ENCODE data around the gene MBNL1. TPM values are rescaled to one million over a fixed set of nuclear protein-coding genes. Genes with fewer than 3 reads are reported as not detected.
"Not testable (repeated sequence)": the region's sequence is repeated elsewhere in the genome, so short reads cannot be mapped to it uniquely, and the experiment has no call there.

Gene MBNL1
- total and polyA plus RNA-seq, 2 of the 13 experiments (the other 11 are each of a cell fraction or from before 2014, with no cell fraction given): 27.1 to 55.4 TPM

DNA sequence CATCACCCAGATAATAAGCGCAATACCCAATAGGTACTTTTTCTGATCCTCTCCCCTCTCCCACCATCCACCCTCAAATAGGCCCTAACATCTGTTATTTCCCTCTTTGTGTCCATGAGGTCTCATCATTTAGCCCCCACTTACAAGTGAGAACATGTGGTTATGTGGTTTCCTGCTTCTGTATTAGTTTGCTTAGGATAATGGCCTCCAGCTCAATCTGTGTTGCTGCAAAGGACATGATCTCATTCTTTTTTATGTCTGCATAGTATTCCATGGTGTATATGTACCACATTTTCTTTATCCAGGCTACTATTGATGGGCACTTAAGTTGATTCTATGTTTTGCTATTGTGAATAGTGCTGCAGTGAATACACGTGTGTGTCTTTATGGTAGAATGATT, 165.4 kb downstream of the MBNL1 start:
- Histone ChIP-seq H3K4me3 (replicated peaks in 1 of 3; ENCODE audit: insufficient read depth in 1 of 3, low read depth in 2 of 3, low read length in 3 of 3) (no peak overlapping the region), H3K4me2 (ENCODE audit: low read depth, low read length) (no peak overlapping the region), H3K36me3 (replicated peaks in 1 of 2; ENCODE audit: control insufficient read depth in 1 of 2, insufficient read depth in 2 of 2, low read length in 2 of 2) (peaks cover 2 to 14% of the 10 kb centered on the region in 2 experiments; a peak in 3 of 5 replicates), H3K9me3 (ENCODE audit: low read length) (no peaks in the 10 kb centered on the region), H3K27me3 (ENCODE audit: control insufficient read depth in 1 of 2, insufficient read depth in 2 of 2, low read length in 2 of 2) (no peaks in the 10 kb centered on the region), H4K20me1 (ENCODE audit: insufficient read depth, low read length) (no peaks in the 10 kb centered on the region), H2AFZ (ENCODE audit: low read length) (no peak overlapping the region), H3K4me1 (ENCODE audit: insufficient read depth, low read length) (no peaks in the 10 kb centered on the region), H3K9ac (ENCODE audit: insufficient read depth, low read depth, low read length) (no peak overlapping the region), H3K27ac (ENCODE audit: extremely low read length, insufficient read depth, low read length) (no peak overlapping the region), H3K79me2 (ENCODE audit: insufficient read depth, low read length) (peaks cover 2% of the 10 kb centered on the region)
- intact Hi-C loops (cut with micrococcal nuclease; ENCODE audit: unreplicated experiment): no loop called here
- no peak for FAIRE-seq
- ChIA-PET POLR2A (no interaction called here), CTCF (ENCODE audit: low intra/inter-chr PET ratio, low total read pairs) (no interaction called here)
- in situ Hi-C loops (cut with HindIII; ENCODE audit: extremely low pct_ligation_motif_present, low pct_unique_long_range_greater_than_20kb): no loop called here
- DNase-seq (ENCODE audit: low spot score): no peak
- WGBS (ENCODE audit: low lambda C conversion rate): 97% methylated on average over 2 of the region's 2 CpGs
- no peak for TF ChIP-seq DMAP1 (CRISPR knock-in tag; IDR thresholded peaks at IDR 0.05)
- TF ChIP-seq ETV5 (CRISPR knock-in tag; IDR thresholded peaks at IDR 0.05; ENCODE audit: borderline replicate concordance): no peak
- TF ChIP-seq ZNF556 (CRISPR knock-in tag; IDR thresholded peaks at IDR 0.05; ENCODE audit: borderline replicate concordance): no peak
- TF ChIP-seq ZBTB7B (CRISPR knock-in tag; IDR thresholded peaks at IDR 0.05): no peak
- no peak for TF ChIP-seq ZNF557 (CRISPR knock-in tag; IDR thresholded peaks at IDR 0.05)
- TF ChIP-seq NKX3-1 (CRISPR knock-in tag; IDR thresholded peaks at IDR 0.05): no peak
- no peak for TF ChIP-seq KDM1A (CRISPR knock-in tag; IDR thresholded peaks at IDR 0.05)
- TF ChIP-seq MXI1 (IDR thresholded peaks at IDR 0.05; ENCODE audit: borderline replicate concordance, low read depth, low read length): no peak
- TF ChIP-seq NONO (IDR thresholded peaks at IDR 0.05): no peak
- TF ChIP-seq NONO (CRISPR knock-in tag; conservative IDR thresholded peaks at IDR 0.05): no peak
- TF ChIP-seq, protein P1, sequence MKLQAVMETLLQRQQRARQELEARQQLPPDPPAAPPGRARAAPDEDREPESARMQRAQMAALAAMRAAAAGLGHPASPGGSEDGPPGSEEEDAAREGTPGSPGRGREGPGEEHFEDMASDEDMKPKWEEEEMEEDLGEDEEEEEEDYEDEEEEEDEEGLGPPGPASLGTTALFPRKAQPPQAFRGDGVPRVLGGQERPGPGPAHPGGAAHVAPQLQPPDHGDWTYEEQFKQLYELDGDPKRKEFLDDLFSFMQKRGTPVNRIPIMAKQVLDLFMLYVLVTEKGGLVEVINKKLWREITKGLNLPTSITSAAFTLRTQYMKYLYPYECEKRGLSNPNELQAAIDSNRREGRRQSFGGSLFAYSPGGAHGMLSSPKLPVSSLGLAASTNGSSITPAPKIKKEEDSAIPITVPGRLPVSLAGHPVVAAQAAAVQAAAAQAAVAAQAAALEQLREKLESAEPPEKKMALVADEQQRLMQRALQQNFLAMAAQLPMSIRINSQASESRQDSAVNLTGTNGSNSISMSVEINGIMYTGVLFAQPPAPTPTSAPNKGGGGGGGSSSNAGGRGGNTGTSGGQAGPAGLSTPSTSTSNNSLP (IDR thresholded peaks at IDR 0.05; ENCODE audit: low read depth, low read length): no peak
- no peak for TF ChIP-seq ADNP (CRISPR knock-in tag; IDR thresholded peaks at IDR 0.05)
- no peak for TF ChIP-seq KAT8 (CRISPR knock-in tag; IDR thresholded peaks at IDR 0.05)
- ATAC-seq: no peak
- BruUV-seq (replicated peaks): no TSS peak

DNA sequence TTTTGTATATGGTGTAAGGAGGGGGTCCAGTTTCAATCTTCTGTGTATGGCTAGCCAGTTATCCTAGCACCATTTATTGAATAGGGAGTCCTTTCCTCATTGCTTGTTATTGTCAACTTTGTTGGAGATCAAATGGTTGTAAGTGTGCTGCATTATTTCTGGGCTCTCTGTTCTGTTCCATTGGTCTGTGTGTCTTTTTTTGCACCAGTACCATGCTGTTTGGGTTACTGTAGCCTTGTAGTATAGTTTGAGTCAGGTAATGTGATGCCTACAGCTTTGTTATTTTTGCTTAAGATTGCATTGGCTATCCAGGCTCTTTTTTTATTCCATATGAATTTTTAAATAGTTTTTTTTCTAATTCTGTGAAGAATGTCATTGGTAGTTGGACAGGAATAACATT, 166.5 kb downstream of the MBNL1 start:
- POLR2A ChIA-PET; H3K4me3 ChIP-seq (replicated peaks in 1 of 3; ENCODE audit: insufficient read depth in 1 of 3, low read depth in 2 of 3, low read length in 3 of 3); intact Hi-C loops (cut with micrococcal nuclease; ENCODE audit: unreplicated experiment); FAIRE-seq; CTCF ChIA-PET (ENCODE audit: low intra/inter-chr PET ratio, low total read pairs); H3K4me1 ChIP-seq (ENCODE audit: insufficient read depth, low read length); H3K79me2 ChIP-seq (ENCODE audit: insufficient read depth, low read length); H2AFZ ChIP-seq (ENCODE audit: low read length); H4K20me1 ChIP-seq (ENCODE audit: insufficient read depth, low read length); in situ Hi-C loops (cut with HindIII; ENCODE audit: extremely low pct_ligation_motif_present, low pct_unique_long_range_greater_than_20kb); BruUV-seq (replicated peaks); ATAC-seq; H3K27me3 ChIP-seq (ENCODE audit: control insufficient read depth in 1 of 2, insufficient read depth in 2 of 2, low read length in 2 of 2); H3K9me3 ChIP-seq (ENCODE audit: low read length); H3K27ac ChIP-seq (ENCODE audit: extremely low read length, insufficient read depth, low read length); H3K9ac ChIP-seq (ENCODE audit: insufficient read depth, low read depth, low read length); H3K4me2 ChIP-seq (ENCODE audit: low read depth, low read length); DNase-seq (ENCODE audit: low spot score): not testable (repeated sequence)
- H3K36me3 ChIP-seq (replicated peaks in 1 of 2; ENCODE audit: control insufficient read depth in 1 of 2, insufficient read depth in 2 of 2, low read length in 2 of 2): peaks cover 2 to 14% of the 10 kb centered on the region in 2 experiments; a peak in 3 of 5 replicates
